Endothelial cell of hepatic sinusoid (primary cell): ENCODE data around the gene MYL6.
"Not testable (repeated sequence)": the region's sequence is repeated elsewhere in the genome, so short reads cannot be mapped to it uniquely, and the experiment has no call there.

Experiments
- in situ Hi-C: cut with HindIII; loops from 2 replicates; pipeline ENCODE4 v1.10.0; 2017; ENCODE audit warnings: low sequenced_read_pairs

The MYL6 gene

DNA sequence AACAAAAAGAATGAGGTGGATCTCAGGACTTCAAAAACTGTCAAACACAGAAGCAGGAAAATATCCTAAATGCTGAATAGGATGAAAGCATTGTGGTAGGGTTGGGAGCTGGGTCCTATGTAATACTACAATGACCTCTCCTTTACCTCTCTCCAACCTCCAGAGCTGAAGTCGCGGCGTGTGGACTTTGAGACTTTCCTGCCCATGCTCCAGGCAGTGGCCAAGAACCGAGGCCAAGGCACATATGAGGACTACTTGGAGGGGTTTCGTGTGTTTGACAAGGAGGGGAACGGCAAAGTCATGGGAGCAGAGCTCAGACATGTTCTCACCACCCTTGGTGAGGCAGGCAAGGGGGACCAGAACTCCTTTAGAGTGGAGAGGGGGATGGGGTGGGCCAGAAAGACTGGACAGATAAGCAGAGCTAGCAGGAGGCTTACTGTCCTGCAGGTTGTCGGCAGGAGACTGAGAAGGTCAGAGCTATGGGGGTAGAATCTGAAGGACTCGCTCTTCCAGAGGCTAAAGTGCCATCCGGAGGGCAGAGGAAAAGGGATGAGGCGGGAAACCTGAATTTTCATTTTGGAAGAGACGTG lies 2.8 kb upstream of the MYL6 start:
- in situ Hi-C loops, result no loop called here

DNA sequence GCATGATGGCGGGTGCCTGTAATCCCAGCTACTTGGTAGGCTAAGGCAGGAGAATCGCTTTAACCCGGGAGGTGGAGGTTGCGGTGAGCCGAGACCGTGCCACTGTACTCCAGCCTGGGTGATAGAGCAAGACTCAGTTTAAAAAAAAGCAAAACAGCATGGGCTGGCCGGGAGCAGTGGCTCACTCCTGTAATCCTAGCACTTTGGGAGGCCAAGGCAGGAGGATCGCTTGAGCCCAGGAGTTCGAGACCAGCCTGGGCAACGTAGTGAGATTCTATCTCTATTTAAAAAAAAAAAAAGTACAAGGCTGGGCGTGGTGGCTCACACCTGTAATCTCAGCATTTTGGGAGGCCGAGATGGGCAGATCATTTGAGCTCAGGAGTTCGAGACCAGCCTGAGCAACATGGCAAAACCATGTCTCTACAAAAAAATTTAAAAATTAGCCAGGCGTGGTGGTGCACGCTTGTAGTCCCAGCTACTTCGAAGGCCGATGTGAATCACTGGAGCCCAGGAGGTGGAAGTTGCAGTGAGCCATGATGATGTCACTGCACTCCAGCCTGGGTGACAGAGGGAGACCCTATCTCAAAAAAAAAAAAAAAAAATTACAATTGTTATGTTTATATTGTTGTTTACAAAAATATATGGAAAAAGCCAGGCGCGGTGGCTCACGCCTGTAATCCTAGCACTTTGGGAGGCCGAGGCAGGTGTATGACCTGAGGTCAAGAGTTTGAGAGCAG lies 1.5 kb upstream of the MYL6 start:
- in situ Hi-C loops, result not testable (repeated sequence)

DNA sequence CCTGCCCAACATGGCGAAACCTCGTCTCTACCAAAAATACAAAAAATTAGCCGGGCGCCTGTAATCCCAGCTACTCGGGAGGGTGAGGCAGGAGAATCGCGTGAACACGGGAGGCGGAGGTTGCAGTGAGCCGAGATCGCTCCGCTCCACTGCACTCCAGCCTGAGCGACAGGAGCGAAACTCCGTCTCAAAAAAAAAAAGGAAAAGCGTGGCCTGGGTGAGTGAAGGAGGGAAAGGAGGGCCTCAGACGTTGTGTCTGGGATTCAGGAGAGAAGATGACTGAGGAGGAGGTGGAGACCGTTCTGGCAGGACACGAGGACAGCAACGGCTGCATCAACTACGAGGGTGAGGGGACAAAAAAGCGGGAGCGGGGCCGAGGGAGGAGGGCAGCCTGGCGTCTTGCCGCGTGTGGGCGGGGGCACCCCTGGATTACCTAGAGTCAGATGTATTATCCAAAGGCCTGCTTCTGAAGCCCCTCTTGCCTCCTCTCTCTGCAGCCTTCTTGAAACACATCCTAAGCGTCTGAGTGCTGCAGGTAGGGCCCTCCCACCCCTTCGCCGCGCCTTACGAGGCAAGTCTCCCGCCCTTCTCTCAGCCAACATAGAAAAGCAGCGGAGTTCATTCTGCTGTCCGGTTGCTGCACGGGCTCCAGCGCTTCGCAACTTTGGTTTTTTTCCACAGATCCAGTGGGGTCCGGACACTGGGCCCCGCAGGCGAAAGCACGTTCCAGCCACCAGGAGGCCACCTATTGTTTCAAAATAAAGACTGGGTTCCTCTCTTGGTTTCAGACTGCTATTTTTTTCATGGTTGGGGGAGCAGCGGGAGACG lies 744 bp upstream of the MYL6 start:
- in situ Hi-C loops, result no loop called here

DNA sequence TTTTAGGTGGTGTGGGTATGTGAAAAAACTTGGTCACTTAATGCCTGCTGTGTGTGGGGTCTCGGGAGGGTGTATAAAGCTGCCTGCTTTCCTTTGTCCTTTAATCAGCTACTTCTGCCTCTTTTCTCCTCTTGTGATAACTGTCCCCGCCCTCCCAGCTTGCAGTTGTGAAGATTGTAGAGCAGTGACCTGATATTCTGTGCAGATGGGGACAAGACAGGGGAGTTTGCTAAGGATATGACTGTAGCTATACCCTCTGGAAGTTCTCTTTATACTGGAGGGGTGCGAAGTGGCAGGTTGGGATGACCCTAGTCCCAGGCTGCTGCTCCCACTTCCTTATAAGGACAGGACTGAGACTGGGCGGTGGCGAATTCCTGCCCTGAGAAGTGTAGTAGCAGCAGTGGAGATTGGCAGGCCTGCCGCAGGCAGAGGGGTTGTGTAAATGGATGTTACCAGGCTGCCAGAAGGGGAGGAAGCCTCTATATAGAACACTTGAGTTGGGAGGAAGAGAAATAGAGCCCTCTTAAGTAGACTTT lies 835 bp downstream of the MYL6 start:
- in situ Hi-C loops, result no loop called here

DNA sequence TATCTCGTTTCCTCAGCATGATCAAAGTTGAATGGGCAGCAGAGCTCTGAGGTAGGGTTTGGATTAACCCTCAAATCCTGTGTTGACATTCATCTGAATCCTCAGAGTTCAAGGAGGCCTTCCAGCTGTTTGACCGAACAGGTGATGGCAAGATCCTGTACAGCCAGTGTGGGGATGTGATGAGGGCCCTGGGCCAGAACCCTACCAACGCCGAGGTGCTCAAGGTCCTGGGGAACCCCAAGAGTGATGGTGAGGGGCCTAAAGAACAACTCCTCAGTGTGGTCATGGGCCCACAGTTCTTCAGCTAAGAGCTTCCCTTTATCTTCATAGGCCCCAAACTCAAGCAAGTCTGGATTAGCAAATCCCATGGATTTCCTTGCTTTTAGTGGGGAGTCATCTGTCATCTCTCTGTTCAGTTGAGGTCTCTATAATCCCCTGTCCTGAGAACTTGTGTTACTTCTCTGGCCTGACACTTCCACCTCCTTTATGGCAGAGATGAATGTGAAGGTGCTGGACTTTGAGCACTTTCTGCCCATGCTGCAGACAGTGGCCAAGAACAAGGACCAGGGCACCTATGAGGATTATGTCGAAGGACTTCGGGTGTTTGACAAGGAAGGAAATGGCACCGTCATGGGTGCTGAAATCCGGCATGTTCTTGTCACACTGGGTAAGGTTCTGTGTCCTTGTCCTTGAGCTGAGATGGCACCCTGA lies 1.5 kb downstream of the MYL6 start:
- in situ Hi-C loops, result no loop called here

DNA sequence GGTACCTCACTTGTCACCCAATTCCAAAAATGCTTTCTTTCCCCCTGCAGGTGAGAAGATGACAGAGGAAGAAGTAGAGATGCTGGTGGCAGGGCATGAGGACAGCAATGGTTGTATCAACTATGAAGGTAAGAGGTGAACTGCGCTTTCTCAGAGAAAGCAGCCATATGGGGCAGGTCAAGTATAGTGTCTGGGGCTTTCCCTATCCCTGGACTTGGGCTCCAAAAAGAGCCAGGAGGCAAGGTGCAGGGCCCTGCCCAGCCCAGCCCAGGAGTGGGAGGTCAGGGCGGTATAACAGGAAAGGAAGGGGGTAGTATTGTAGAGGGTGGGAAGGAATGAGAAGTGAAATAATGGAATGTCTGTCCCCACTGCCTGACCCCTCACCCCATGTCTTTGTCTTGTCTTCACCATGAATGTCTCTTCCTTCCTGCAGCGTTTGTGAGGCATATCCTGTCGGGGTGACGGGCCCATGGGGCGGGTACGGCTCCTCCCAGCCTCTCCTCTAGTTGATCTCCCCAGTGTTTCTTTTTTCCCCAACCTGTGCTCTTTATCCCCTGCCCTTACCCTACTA lies 2.1 kb downstream of the MYL6 start:
- in situ Hi-C loops, result no loop called here

DNA sequence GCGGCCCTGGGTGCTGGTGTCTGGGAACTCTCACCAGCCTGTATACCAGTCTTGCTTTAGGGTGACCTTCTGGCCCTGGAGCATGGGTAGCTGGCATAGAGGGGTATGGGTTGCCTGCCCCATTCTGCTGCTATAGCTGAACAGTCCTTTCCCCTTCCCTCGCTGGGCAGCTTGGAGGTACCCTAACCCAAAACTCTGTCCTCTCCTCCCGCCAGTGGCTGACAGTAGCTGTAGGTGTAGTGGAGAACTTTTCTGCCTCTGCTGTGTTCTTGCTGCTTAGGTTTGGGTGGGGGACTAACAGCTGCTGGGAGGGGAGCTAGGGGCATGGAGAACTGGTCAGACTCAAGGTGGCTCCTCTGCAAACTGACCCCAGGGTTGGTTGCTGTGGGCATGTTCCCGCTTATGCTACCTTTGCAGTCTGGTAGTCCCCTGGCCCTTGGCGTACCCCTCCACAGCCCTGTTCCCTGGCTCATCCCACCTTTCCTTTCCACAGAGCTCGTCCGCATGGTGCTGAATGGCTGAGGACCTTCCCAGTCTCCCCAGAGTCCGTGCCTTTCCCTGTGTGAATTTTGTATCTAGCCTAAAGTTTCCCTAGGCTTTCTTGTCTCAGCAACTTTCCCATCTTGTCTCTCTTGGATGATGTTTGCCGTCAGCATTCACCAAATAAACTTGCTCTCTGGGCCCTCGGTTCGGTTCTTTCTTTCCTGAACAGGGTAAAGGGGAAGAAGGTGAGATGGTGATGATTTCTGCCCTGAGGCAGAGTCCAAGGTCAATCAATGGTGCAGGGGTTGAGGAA lies 2.9 kb downstream of the MYL6 start:
- in situ Hi-C loops, result no loop called here

DNA sequence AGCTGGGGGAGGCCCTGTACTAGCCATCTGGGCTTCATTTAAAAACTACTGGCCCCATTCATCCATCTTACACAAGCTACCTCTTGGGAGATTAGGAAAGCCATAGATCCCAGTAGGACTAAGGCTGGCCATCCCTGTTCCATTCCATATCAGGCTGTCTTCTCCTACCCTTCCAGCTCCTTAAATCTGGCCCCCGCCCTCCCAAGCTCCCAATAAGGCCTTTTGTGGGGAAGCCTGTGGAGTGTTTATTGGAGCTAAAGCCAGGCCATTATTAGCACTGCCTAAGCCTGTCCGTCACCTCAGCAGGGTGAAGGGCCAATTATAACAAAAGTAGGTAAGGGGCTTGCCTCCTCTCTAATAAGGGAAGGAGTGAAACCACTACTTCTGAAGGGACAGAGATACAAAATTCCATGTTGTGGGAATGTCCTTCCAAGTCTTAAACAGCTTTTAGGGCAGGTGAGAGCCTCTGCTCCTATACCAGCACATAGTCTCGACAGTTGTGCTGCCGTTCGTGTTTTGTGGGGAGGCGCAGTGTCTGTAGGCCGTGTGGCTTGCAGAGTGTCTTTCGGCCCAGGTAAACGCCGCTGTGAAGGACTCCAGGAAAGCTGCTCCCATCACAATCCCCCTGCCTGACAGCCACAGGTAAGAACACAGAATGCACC lies 3.7 kb downstream of the MYL6 start:
- in situ Hi-C loops, result no loop called here

DNA sequence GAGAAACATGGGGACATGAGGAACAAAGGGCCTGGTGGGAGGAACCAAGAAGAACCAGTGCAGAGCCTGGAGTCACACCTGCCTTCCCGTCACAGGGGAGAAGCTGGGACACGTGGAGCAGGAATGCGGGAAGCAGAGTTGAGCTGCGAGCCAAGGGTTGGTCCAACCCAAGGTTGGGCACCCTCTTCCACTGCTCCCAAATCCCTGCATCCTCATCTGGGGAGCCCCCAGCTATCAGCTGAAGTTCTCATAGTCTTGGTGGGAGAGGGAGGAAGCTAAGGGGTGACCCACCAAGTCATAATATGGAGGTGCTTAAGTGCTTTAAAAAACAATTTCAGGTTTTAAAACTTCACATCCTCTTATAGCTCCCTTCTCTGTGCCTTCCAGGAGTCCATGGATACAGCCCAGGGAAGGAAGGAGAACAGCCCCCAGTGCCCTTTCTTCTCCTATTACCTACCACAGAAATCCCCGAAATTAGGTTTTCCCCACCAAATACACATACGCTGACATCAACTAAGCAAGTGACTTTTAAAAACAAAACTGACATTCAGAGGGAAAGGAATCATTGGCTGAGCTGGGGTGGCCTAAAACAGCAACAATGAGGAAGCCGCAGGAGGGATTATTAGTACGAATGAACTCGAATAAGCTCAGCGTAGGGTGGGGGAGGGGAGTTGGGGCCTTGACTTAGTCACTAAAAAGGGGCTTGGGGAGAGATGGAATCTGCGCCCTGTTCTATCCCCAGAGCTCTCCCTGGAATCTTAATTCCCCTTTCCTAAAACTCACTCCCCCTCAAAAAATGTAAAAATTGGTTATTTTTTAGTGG lies 4.5 kb downstream of the MYL6 start:
- in situ Hi-C loops, result no loop called here

DNA sequence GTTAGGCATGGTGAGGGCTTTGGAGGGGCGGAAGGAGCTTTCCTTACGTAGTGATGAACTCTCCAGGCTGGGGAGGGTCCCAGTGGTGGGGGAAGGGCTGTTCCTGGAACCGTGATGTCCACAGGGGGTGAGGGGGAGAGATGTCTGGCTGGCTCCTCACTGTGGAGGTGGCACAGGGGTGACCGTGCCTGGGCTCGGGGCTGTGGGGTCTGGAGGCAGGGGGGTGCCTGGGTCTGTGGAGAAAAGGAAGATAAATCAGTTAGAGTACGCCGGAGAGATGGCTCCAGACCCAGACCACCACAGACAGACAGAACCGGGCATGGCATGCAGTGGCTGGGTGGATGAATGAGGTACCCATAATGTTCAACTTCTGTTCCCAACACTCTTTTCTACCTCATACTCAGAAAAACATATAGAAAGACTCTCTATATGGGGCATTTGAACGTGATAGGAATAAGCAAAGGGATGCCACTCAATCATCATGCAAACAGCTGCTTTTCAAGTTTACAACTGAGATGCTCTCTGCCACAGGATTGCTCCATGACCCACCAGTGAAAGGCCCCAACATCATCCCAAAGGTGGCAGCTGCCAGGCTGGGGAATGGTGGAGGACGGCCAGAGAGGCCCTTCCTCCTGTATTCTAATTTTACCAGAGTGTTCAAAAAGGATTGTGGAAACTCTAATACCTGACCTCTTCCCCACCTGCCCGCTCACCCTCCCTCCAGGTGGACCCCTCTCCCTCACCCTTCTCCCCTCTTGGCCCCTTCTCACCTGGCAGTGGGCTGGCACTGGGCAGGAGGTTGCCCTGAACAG lies 5.6 kb downstream of the MYL6 start:
- in situ Hi-C loops, result no loop called here

DNA sequence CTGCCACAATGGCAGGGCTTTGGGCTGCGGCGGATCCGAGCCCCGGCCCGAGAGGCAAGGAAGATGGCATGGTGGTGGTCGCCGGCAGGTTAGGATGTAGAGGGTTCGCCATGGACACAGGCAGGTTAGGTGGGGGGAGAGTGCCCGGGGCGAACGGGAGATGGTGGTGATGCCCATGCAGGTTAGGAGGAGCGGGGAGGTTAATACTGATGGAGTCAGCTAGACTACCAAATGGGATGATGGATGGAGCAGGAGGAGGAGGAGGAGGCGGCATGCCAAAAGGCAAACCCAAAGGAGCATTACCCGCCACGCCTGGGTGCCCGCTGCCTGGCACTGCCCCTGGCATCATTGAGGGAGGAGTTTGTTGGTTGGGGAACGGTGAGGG lies 6.2 kb downstream of the MYL6 start:
- in situ Hi-C loops, result no loop called here

DNA sequence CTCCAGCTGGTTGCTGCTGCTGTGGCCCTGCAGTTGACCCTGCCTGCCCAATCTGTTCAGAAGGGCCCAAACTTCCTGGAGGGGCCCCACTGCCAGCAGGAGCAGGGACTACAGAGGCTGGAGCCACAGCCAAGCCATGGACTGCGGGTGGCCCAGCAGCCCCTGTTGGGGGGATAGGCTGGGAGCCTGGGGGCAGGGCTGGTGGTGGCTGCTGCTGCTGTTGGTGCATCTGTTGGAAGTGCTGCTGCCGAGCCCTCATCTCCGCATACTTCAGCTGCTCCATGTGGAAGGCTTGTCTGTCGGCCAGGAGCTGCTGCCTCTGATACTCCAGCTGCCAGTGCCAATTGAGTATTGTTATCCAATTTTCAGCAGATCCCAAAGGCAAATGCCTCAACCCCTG lies 7.2 kb downstream of the MYL6 start:
- in situ Hi-C loops, result no loop called here

DNA sequence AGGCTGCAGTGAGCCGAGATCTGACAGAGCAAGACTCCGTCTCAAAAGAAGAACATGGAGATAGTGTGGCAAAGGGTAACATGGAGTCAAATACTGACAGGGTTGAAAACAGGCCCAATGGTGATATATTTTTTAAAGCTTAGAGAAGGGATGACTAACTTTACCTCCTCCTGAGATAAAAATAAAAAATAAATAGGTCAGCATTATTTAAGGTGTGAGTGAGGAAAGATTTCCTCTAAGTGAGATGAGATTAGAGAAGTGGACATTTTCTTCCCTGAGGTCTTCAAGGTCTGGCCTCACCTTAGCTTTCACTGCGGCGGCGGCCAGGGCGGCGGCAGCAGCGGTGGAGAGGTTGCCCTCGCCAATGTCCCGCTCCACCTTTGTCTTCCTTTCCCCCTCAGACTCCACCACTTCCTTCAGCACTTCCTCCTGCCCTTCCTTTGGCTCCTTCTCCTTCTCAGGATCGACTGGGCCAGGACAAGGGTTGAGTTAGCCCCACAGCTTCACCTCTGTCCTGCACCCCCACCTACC lies 11.1 kb downstream of the MYL6 start:
- in situ Hi-C loops, result no loop called here

DNA sequence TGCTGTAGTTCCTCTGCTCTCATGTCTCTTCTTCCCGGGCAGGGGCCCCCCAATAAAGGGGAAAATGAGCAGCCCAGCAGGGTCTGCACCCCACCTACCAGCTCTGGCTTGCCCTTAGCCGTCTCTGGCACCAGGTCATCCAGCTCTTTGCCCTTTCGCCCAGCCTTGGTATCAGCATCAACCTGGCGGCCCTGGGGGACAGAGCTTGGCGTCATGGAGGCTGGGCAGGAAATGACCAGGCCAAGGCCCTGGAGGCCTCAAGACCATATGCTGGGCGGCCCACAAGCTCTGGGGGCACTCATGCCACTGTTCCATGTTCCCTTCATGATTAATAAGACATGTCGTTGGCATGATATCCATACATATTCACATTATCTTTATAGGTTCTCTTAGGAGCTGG lies 14.7 kb downstream of the MYL6 start:
- in situ Hi-C loops, result no loop called here

DNA sequence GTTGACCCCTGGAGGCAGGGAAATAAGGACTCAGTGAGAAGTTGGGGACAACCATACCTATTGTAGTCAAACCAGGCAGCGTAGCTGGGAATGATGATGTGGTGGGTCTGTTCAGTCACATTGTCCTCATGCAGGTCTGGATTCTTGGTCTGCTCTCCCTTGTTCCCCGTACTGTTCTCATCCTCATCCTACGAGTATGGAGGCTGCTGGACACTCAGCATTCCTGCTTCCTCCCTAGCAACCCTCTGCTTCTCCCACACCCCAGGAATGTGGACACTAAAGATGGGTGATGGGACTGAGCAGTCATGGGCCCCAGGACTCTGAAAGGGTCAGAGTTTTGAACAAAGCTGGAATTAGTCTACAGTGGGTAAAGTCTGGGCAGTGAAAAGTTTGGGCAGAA lies 20.2 kb downstream of the MYL6 start:
- in situ Hi-C loops, result no loop called here

DNA sequence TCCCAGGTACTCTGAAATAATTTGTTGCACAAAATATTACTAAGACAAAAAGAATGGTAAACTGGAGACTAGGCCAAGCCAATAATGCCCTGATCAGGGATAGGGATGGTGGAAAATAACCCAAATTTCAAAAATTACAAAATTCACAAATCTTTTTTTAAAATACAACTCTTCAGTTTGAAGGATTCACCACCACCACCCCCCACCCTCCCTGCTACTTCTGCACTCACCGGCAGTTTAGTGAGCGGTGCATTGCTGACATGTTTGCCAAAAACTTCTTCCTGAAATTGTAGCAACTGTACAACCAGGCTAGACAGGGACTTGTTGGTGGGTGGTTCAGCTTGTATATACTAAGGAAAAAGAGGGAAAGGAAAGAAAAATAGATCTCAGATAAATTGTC lies 28.8 kb downstream of the MYL6 start:
- in situ Hi-C loops, result loop anchor here (5.0 kb wide), 2 partner anchors 35 to 70 kb away; partner anchors contain the start of genes NABP2, RNF41, RPL41 and ZC3H10

DNA sequence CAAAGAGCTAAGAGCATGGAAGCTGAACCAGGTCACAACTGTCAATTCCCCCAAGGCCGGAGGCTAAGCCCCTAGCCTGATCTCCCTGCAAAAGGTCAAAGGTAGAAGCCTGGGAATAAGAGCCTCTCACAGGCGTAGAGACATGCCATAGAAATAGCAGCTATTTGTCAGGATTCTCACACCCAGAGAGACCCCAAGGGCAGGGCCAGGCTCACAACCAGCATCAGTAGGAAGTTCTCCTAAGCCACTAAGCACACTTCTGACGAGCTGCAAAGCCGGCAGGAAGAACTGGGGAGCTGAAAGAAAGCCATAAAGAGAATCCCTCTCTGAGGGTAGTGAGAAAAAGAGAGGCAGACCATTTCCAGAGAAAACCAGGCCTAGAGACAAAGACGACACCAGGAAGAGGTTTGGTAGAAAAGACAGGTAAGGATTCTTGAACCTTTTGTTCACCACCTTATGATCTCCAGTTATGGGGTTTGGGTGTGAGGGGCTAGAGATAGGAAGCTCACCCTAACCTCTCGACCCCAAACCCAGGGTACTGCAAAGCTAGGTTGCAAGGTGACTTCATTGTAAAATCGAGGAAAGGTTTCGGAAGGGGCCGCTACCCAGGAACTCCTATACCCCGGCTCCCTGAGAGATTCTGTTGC lies 30.1 kb downstream of the MYL6 start:
- in situ Hi-C loops, result loop anchor here (5.0 kb wide), 2 partner anchors 34 to 71 kb away; partner anchors contain the start of genes NABP2, RNF41, RPL41 and ZC3H10
